Fibroblast of the aortic adventitia (primary cell): Measurements from ENCODE around the gene OSBPL9. TPM values are rescaled to one million over a fixed set of nuclear protein-coding genes. Genes with fewer than 3 reads are reported as not detected.
A peak's percentile ranks its signal among the peaks of the same experiment; 100 is the strongest.

ENCODE experiments used
- DNase-seq: peaks from one replicate; pipeline ENCODE4 v3.0.0-alpha.2; 2010; ENCODE audit warnings: low read depth
- H3K4me3 ChIP-seq: 2 replicates; pipeline ENCODE4 v1.5.1; 2011; ENCODE audit warnings: low read depth, mild to moderate bottlenecking, control low read depth, low read length, moderate library complexity
- total RNA-seq: library from RNA; depleted of rRNA; stranded (reverse); fragments of >200 nt; gene quantifications from 2 replicates; pipeline ENCODE4 v1.2.3, GENCODE V29; 2012; ENCODE audit warnings: low replicate concordance
- TF ChIP-seq, protein P1 (sequence below): IDR thresholded peaks from 2 replicates; pipeline ENCODE4 v1.5.1; 2011; ENCODE audit warnings: mild to moderate bottlenecking, low read length, control low read depth, inconsistent platforms; ENCODE audit not compliant: insufficient read depth

OSBPL9 gene
- total RNA-seq, 1 donor: 52.7 TPM

GRCh38 chr1:51686450-51686849 lies 69.6 kb downstream of the OSBPL9 start:
- TF ChIP-seq, protein P1, sequence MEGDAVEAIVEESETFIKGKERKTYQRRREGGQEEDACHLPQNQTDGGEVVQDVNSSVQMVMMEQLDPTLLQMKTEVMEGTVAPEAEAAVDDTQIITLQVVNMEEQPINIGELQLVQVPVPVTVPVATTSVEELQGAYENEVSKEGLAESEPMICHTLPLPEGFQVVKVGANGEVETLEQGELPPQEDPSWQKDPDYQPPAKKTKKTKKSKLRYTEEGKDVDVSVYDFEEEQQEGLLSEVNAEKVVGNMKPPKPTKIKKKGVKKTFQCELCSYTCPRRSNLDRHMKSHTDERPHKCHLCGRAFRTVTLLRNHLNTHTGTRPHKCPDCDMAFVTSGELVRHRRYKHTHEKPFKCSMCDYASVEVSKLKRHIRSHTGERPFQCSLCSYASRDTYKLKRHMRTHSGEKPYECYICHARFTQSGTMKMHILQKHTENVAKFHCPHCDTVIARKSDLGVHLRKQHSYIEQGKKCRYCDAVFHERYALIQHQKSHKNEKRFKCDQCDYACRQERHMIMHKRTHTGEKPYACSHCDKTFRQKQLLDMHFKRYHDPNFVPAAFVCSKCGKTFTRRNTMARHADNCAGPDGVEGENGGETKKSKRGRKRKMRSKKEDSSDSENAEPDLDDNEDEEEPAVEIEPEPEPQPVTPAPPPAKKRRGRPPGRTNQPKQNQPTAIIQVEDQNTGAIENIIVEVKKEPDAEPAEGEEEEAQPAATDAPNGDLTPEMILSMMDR: no peak
- no peak for DNase-seq
- H3K4me3 ChIP-seq: no peak overlapping the region

DNA sequence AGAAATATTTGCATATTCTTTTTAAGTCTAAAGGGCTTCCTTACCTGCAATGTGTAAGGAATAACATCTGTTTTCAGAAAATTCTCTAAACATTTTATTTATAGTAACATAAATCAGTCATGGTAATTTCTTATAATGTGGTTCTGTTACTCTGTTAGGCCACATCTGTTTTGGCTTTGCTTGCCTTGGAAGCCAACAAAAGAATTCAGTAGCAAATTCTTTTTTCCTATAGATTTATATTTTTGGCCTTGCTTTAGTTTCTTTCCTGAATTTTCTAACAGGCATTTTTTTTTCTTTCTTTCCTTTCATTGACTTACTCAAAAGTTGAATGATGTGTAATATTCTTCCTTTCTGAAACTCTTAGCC lies 72.2 kb downstream of the OSBPL9 start:
- no peak overlapping the region for H3K4me3 ChIP-seq
- DNase-seq: no peak
- TF ChIP-seq, protein P1: no peak

- H3K4me3 ChIP-seq: no peak overlapping the region
- TF ChIP-seq, protein P1: no peak
- DNase-seq: no peak
These were observed 72.8 kb downstream of the OSBPL9 start for GRCh38 chr1:51689643-51690042.

DNA sequence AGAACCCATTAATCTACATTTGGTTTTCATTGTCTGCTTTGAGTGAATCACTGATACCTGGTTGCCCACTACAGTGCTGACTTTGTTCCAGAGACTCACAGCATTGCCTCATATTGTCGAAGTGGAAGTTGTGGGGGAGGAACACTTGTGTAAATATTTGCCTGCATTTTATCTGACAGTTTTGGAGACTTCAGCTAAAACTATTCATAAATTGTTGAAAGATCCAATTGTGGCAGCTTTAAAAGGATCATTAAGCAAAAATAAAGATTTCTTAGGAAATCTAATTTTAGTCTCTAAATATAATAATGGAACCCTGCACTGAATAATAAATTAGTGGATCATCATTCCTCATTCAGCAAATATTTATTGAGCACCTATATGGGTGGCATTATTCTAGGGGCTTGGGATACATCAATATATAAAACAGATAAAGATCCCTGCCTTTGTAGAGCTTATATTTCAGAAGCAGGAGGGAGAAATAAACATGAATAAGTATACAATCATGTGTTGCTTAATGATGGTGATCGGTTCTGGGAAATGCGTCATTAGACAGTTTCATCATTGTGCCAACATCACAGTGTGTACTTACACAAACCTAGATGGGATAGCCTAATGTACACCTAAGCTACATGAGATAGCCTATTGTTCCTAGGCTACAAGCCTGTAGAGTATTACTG lies 73.5 kb downstream of the OSBPL9 start:
- H3K4me3 ChIP-seq: no peak overlapping the region
- DNase-seq: peak; percentile 81
- TF ChIP-seq, protein P1: no peak

DNA sequence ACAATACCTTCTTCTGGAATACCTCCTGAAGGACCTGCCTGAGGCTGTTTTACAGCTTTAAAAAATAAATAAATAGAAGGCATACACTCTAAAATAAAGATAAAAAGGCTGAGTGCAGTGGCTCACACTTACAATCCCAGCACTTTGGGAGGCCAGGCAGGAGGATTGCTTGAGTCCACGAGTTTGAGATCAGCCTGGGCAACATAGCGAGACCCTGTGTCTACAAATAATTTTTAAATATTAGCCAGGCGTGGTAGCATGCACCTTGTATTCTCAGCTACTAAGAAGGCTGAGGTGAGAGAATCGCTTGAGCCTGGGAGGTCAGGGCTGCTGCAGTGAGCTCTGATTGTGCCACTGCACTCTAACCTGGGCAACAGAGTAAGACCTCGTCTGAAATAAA lies 75.0 kb downstream of the OSBPL9 start:
- no peak overlapping the region for H3K4me3 ChIP-seq
- no peak for DNase-seq
- TF ChIP-seq, protein P1: no peak

DNA sequence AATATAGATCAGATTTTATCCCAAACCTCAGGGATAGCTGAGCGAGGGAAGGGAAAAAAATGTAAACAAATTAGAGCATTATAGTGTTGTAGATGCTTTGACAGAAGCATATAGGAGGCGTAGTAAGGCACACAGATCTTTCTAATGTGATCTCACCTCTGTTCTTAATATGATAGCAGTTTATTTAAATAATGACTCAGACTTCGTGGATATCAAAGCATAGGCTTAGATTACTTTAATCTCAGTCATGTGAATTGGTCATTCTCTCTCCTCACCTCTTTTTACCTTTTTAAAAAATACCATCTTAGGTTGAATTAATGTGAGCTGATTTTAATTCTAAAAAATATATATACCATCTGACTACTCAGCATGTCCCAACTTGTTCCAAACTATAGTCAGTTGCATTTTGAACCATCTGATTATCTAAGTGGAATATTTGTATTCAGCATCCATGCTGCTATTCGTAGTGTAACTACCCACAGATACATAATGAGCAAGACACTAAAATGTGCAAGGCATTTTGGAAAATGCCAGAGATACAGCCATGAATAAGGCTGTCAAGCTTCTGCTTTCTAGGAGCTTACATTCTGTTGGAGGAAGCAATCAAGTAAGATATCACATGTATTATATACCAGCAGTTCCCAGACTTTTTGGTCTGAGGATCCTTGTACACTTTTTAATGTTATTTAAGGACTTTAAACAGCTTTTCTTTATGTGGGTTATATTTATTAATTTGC lies 76.7 kb downstream of the OSBPL9 start:
- peak; percentile 33 for DNase-seq
- H3K4me3 ChIP-seq: no peak overlapping the region
- TF ChIP-seq, protein P1: no peak
